DND-41 (cell line): ENCODE results near the gene IRX2.

Experiments used
- ATAC-seq: fragments of 200-7000 bp; cut with Tn5 transposase; 3 replicates; pipeline ENCODE4 v1.9.1; 2021; ENCODE audit warnings: low read depth; ENCODE audit not compliant: insufficient read depth
- DNase-seq: peaks from one replicate; pipeline ENCODE4 v3.0.0-alpha.2; 2020
- H2AFZ ChIP-seq: 2 replicates; pipeline ENCODE4 v1.6.0; 2012; ENCODE audit warnings: low read depth, low read length
- H3K27ac ChIP-seq: 2 replicates; pipeline ENCODE4 v1.5.1; 2012; ENCODE audit warnings: low read length, inconsistent platforms
- H3K27me3 ChIP-seq: fragments of 200-600 bp; sonication (generic); 2 replicates; pipeline ENCODE4 v1.6.0; 2012; ENCODE audit warnings: low read length, mild to moderate bottlenecking, inconsistent platforms; ENCODE audit not compliant: insufficient read depth, poor library complexity
- H3K36me3 ChIP-seq: 2 replicates; pipeline ENCODE4 v1.5.1; 2012; ENCODE audit warnings: low read length, inconsistent platforms; ENCODE audit not compliant: insufficient read depth
- H3K4me1 ChIP-seq: 2 replicates; pipeline ENCODE4 v1.5.1; 2012; ENCODE audit warnings: mild to moderate bottlenecking, low read length; ENCODE audit not compliant: insufficient read depth
- H3K4me2 ChIP-seq: 2 replicates; pipeline ENCODE4 v1.6.0; 2012; ENCODE audit warnings: mild to moderate bottlenecking, moderate library complexity, low read length, inconsistent platforms; ENCODE audit not compliant: insufficient read depth
- H3K4me3 ChIP-seq, 2 experiments: fragments of 200-600 bp in 1 of 2; shearing (Covaris generic) in 1 of 2; 2 replicates each; pipeline ENCODE4 v1.5.1; 2012 to 2016; ENCODE audit warnings: inconsistent platforms in 2 of 2, low read length in 2 of 2, mild to moderate bottlenecking in 2 of 2, low read depth in 1 of 2, moderate library complexity in 1 of 2
- H3K79me2 ChIP-seq: 2 replicates; pipeline ENCODE4 v1.6.0; 2012; ENCODE audit warnings: low read length, inconsistent platforms; ENCODE audit not compliant: insufficient read depth
- H3K9ac ChIP-seq: 2 replicates; pipeline ENCODE4 v1.6.0; 2012; ENCODE audit warnings: low read depth, mild to moderate bottlenecking, inconsistent platforms, low read length, moderate library complexity
- H3K9me3 ChIP-seq: 2 replicates; pipeline ENCODE4 v1.5.1; 2012; ENCODE audit warnings: low read length, moderate library complexity, mild to moderate bottlenecking, inconsistent platforms; ENCODE audit not compliant: insufficient read depth, severe bottlenecking
- H4K20me1 ChIP-seq: 2 replicates; pipeline ENCODE4 v1.6.0; 2012; ENCODE audit warnings: low read length; ENCODE audit not compliant: insufficient read depth
- EZH2 ChIP-seq: IDR thresholded peaks from 3 replicates; pipeline ENCODE4 v1.6.1; 2012; ENCODE audit warnings: borderline replicate concordance, low read depth, mild to moderate bottlenecking, moderate library complexity, low read length, inconsistent platforms; ENCODE audit not compliant: severe bottlenecking
- TF ChIP-seq, protein P1 (sequence below): IDR thresholded peaks from 2 replicates; pipeline ENCODE4 v1.5.1; 2012; ENCODE audit warnings: borderline replicate concordance, low read length, moderate library complexity, mild to moderate bottlenecking; ENCODE audit not compliant: poor library complexity, severe bottlenecking; ENCODE audit errors: extremely low read depth

The IRX2 gene

DNA sequence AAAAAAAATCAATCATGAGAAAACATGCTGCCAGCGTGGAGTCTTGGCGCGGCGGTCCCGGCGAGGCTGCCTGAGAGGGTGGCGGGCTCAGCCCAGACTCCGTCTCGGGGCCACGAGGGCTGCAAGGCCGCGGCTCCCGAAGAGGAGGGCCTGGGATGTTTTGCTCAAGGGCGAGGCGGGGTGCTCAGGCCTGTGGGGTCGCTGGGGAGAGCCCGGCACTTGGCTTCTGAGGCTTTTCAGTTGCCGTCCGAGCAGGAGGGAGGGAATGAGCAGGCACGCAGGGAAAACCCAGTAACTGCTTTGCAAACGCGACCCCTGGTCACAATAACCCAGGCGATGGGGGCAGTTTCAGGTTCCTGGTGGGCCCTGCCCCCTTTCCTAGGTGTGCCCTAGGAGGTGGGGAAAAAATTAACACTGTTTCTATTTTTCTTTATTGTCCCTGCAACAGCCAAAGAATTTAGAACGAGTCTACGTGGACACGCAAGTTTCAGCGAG, 3.2 kb upstream of the IRX2 start:
- Histone ChIP-seq H3K4me3 (peak overlapping the region in 1 of 2 experiments; percentile 34; a peak in 1 of 4 replicates), H3K9me3 (peaks cover 5% of the 10 kb centered on the region), H2AFZ (peak overlapping the region; percentile 69), H4K20me1 (no peaks in the 10 kb centered on the region), H3K27ac (peak overlapping the region; percentile 73), H3K36me3 (no peaks in the 10 kb centered on the region), H3K4me2 (peak overlapping the region; percentile 47), H3K79me2 (no peaks in the 10 kb centered on the region), H3K9ac (peak overlapping the region; percentile 56), H3K4me1 (peaks cover 46% of the 10 kb centered on the region), H3K27me3 (no peaks in the 10 kb centered on the region)
- ATAC-seq = peak; percentile 34
- TF ChIP-seq EZH2 = no peak
- TF ChIP-seq, protein P1, sequence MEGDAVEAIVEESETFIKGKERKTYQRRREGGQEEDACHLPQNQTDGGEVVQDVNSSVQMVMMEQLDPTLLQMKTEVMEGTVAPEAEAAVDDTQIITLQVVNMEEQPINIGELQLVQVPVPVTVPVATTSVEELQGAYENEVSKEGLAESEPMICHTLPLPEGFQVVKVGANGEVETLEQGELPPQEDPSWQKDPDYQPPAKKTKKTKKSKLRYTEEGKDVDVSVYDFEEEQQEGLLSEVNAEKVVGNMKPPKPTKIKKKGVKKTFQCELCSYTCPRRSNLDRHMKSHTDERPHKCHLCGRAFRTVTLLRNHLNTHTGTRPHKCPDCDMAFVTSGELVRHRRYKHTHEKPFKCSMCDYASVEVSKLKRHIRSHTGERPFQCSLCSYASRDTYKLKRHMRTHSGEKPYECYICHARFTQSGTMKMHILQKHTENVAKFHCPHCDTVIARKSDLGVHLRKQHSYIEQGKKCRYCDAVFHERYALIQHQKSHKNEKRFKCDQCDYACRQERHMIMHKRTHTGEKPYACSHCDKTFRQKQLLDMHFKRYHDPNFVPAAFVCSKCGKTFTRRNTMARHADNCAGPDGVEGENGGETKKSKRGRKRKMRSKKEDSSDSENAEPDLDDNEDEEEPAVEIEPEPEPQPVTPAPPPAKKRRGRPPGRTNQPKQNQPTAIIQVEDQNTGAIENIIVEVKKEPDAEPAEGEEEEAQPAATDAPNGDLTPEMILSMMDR = no peak
- no peak for DNase-seq

DNA sequence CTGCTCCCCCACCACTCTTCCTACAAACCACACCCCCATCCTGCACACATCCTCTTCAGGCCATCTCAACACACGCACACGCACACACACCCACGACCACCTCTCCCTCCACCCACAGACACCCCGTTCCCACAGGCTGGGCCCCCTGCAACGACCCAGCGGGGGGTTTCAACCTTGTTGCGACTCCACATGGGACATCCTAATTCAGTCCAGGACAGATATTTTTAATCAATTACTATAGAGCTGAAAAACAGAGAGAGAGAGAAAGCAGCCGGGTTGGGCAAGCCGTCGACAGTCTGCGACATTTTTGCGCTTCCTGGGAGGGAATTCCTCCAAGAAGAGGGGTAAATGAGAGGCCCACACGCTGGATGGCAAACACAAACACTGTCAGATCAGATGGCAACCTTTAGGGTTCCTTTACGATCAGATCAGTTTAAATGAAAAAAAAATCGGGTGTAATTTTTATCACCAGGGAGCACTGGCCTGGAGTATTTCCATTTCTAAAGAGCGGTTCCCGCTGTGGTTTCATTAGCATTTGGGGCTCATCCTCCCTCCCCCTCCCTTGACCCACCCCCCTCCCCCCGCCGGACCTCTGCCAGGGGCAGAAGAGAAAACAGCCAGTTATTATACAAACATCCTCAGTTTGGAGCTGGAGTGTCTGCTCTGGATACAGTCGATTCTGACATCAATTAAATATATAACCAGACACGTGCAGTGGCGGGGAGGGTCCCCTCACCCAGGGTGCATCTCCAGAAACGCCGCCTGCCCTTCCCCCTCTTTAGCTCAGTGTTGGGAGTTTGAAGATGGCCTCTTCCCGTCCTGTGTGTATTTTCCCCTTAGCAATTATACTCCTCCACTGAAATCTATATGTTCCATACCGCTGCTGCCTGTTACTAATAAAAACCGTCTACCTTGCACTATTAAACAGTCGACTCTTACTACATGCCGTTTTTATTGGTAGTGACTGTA, 2.3 kb upstream of the IRX2 start:
- no peaks in the 10 kb centered on the region for H3K27me3 ChIP-seq
- H3K9me3 ChIP-seq = peaks cover 9% of the 10 kb centered on the region
- ATAC-seq (no peak), DNase-seq (peak; percentile 34)
- no peak overlapping the region for H3K9ac ChIP-seq
- peaks cover 46% of the 10 kb centered on the region for H3K4me1 ChIP-seq
- no peak overlapping the region for H2AFZ ChIP-seq
- no peak overlapping the region for H3K4me3 ChIP-seq
- H3K4me2 ChIP-seq = no peak overlapping the region
- H3K79me2 ChIP-seq = no peaks in the 10 kb centered on the region
- no peak for TF ChIP-seq EZH2
- TF ChIP-seq, protein P1 = no peak
- no peaks in the 10 kb centered on the region for H4K20me1 ChIP-seq
- no peaks in the 10 kb centered on the region for H3K36me3 ChIP-seq
- H3K27ac ChIP-seq = peak overlapping the region; percentile 9

DNA sequence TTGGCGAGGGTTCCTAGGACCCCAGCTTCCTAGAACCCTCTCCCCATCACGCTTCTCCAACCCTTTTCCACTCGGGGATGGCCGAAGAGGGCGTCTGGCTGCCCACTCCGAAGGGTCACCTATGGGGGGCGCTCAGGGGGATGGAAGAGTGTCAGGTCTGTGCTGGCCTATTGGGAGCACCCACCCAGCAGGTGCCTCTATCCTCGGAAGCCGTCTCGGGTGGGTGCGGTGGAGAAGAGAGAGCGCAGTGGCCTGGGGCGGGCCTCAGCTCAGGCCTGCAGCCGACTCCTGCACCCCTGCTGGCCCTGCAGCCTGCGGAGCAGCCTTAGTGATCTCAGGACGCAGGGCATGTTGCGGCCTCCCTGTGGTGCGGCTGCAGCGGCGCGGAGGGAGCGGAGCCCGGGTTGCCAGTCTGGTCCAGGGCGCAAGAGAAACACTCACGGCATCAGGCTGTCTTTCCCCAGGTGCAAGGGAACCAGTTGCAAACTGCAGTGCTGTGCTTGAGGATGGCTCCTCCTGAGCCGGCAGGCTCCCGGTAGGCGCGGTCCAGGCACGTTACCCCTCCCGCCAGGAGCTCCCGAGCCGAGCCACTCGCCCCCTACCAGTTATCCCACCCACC, 1.5 kb upstream of the IRX2 start:
- H3K9me3 ChIP-seq = peaks cover 9% of the 10 kb centered on the region
- H2AFZ ChIP-seq = no peak overlapping the region
- H3K79me2 ChIP-seq = no peaks in the 10 kb centered on the region
- peak overlapping the region; percentile 54; the same call in 1 of the 2 replicates for H3K27ac ChIP-seq
- H3K4me3 ChIP-seq = no peak overlapping the region
- H3K4me2 ChIP-seq = no peak overlapping the region
- H3K27me3 ChIP-seq = no peaks in the 10 kb centered on the region
- DNase-seq (no peak), ATAC-seq (no peak)
- no peaks in the 10 kb centered on the region for H4K20me1 ChIP-seq
- peaks cover 40% of the 10 kb centered on the region for H3K4me1 ChIP-seq
- no peak for TF ChIP-seq EZH2
- TF ChIP-seq, protein P1 = no peak
- H3K9ac ChIP-seq = no peak overlapping the region
- no peaks in the 10 kb centered on the region for H3K36me3 ChIP-seq
